Thyroid gland (tissue), 4 donors: ENCODE measurements around the gene CD3D.

Source experiments
- CTCF ChIP-seq, 6 experiments: fragments of 200-600 bp in 3 of 6; fragments of 450-650 bp in 3 of 6; sonication (generic) in 3 of 6; IDR thresholded peaks; one replicate each; pipeline ENCODE4 v1.5.1; 2016 to 2019; ENCODE audit warnings: antibody characterized with exemption in 6 of 6, mild to moderate bottlenecking in 2 of 6, inconsistent platforms in 1 of 6, moderate library complexity in 1 of 6
- POLR2A ChIP-seq, 2 donors: fragments of 450-650 bp; IDR thresholded peaks; one replicate each; pipeline ENCODE4 v1.6.1; 2017; ENCODE audit warnings: antibody characterized with exemption in 2 of 2, mild to moderate bottlenecking in 2 of 2, moderate library complexity in 1 of 2

DNA sequence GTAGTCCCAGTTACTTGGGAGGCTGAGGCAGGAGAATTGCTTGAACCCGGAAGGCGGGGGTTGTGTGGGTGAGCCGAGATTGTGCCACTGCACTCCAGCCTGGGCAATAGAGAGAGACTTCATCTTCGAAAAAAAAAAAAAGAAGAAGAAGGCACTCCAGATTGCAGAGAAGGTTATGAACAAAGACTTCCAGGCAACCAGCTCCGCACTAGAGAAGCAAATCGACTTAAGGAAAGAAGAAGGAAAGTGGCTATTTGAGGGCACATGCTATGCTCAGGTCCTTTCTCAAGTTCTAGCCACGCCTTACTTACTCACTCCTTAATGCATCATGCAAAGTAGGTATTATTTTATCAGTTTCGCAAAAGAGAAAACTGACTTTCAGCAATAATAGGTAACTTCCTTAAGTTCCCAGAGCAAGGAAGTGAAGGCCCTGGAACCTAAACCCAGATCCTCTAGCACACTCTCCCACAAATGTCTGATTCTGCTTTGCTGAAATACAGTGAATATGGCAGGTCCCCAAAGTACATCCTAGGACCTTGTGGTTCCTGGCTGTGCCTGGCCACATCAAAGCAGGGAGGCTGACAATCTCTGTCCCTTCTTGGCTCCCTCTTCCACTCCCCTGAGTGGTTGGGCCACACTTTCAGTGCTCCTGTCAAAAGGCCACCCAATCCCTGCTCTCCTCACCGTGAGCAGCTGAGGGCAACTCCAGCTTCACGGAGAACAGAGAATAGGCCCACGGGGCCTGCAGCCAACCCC lies 23.7 kb downstream of the CD3D start:
- TF ChIP-seq POLR2A (IDR thresholded peaks at IDR 0.05) (no peak), CTCF (IDR thresholded peaks at IDR 0.05) (no peak)
